NB4 (cell line): ENCODE results near the gene KRTAP19-8.

Experiments
- CTCF ChIP-seq: IDR thresholded peaks from one replicate; pipeline ENCODE4 v1.5.1; 2012; ENCODE audit warnings: low read depth, low read length
- POLR2A ChIP-seq: IDR thresholded peaks from 2 replicates; pipeline ENCODE4 v1.6.1; 2011; ENCODE audit warnings: mild to moderate bottlenecking; ENCODE audit not compliant: insufficient read length; ENCODE audit errors: extremely low read depth

- TF ChIP-seq CTCF (no peak), POLR2A (no peak)
These were observed 14.6 kb downstream of the KRTAP19-8 start for GRCh38 chr21:31023680-31024079.
